ENCODE data around the gene GDPD3.

Gene GDPD3, protein sequence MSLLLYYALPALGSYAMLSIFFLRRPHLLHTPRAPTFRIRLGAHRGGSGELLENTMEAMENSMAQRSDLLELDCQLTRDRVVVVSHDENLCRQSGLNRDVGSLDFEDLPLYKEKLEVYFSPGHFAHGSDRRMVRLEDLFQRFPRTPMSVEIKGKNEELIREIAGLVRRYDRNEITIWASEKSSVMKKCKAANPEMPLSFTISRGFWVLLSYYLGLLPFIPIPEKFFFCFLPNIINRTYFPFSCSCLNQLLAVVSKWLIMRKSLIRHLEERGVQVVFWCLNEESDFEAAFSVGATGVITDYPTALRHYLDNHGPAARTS

DNA sequence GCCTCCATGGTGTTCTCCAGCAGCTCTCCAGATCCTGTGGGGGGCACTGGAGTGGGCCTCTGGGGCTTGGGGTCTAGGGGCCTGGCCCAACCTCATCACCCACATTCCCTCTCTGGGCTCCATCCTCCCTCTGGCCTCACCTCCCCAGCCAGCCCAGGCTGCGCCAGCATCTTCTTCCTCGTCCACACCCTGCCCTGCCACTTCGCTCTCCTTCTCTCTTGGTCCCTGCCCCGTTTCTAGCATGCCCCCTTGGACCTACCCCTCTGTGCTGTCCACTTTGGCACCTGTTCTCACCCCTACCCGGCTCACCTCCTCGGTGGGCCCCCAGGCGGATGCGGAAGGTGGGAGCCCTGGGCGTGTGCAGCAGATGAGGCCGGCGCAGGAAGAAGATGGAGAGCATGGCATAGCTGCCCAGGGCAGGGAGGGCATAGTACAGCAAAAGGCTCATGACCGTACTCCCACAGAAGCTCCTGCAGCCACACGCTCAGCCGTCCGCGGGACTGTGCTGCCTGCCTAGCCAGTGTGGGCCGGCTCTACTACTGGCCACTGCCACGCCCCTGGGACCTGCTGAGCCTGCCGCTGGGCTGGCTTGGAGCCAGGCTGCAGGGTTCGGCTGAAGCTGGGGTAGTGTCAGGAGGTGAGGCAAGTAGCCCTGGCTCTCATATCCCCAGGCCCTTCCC lies at the start of gene GDPD3:
TSS of gene GDPD3 (minus strand) at position 507 of the 680 bp plus-strand sequence. CDS start at position 448, 59 bp downstream.
- TF ChIP-seq, protein P1, sequence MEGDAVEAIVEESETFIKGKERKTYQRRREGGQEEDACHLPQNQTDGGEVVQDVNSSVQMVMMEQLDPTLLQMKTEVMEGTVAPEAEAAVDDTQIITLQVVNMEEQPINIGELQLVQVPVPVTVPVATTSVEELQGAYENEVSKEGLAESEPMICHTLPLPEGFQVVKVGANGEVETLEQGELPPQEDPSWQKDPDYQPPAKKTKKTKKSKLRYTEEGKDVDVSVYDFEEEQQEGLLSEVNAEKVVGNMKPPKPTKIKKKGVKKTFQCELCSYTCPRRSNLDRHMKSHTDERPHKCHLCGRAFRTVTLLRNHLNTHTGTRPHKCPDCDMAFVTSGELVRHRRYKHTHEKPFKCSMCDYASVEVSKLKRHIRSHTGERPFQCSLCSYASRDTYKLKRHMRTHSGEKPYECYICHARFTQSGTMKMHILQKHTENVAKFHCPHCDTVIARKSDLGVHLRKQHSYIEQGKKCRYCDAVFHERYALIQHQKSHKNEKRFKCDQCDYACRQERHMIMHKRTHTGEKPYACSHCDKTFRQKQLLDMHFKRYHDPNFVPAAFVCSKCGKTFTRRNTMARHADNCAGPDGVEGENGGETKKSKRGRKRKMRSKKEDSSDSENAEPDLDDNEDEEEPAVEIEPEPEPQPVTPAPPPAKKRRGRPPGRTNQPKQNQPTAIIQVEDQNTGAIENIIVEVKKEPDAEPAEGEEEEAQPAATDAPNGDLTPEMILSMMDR (IDR thresholded peaks at IDR 0.05): no peak

DNA sequence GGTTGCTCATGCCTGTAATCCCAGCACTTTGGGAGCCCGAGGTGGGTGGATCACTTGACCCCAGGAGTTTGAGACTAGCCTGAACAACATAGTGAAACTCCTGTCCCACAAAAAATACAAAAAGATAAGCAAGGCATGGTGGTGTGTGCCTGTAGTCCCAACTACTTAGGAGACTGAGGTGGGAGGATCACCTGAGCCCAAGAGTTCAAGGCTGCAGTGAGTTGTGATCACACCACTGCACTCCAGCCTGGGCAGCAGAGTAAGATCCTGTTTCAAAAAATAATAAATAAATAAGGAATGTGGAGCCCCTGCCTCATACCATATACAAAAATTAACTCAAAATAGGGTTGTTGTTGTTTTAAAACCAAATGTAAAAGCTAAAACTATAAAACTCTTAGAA lies 43.9 kb upstream of the GDPD3 start:
- TF ChIP-seq, protein P1 (IDR thresholded peaks at IDR 0.05): no peak

DNA sequence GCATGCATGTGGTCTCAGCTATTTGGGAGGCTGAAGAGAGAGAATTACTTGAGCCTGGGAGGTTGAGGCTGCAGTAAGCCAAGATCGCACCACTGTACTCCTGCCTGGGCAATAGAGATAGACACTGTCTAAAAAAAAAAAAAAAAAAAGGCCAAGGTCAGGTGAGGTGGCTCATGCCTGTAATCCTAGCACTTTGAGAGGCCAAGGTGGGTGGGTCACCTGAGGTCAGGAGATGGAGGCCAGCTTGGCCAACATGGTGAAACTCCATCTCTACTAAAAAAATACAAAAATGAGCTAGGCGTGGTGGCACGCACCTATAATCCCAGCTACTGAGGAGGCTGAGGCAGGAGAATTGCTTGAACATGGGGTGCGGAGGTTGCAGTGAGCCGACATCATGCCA lies 41.9 kb upstream of the GDPD3 start:
- TF ChIP-seq, protein P1 (IDR thresholded peaks at IDR 0.05): no peak

DNA sequence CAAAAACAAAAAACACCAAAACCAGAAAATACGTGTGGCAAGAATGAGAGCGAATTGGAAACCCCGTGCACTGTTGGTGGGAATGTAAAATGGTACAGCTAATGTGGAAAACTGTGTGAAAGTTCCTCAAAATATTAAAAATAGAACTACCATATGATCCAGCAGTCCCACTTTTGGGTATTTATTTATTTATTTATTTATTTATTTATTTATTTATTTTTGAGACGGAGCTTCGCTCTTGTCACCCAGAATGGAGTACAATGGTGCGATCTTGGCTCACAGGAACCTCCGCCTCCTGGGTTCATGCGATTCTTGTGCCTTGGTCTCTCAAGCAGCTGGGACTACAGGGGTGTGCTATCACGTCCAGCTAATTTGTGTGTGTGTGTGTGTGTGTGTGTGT lies 39.2 kb upstream of the GDPD3 start:
- TF ChIP-seq, protein P1 (IDR thresholded peaks at IDR 0.05): no peak

DNA sequence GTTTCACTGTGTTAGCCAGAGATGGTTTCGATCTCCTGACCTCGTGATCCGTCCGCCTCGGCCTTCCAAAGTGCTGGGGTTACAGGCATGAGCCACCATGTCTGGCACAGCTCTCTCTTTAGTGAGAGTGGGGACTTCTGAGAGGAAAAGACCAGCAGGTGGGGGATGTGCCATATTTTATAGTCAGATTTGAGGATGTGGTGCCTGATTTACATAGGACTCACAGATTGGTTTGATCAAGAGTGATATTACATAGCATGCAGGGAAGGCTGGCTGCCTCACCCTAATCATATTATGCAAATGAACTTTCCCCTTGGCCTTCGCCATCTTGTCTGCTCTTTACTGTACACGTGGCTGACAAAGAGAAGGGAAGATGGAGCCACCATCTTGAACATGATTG lies 37.8 kb upstream of the GDPD3 start:
- TF ChIP-seq, protein P1 (IDR thresholded peaks at IDR 0.05): no peak

DNA sequence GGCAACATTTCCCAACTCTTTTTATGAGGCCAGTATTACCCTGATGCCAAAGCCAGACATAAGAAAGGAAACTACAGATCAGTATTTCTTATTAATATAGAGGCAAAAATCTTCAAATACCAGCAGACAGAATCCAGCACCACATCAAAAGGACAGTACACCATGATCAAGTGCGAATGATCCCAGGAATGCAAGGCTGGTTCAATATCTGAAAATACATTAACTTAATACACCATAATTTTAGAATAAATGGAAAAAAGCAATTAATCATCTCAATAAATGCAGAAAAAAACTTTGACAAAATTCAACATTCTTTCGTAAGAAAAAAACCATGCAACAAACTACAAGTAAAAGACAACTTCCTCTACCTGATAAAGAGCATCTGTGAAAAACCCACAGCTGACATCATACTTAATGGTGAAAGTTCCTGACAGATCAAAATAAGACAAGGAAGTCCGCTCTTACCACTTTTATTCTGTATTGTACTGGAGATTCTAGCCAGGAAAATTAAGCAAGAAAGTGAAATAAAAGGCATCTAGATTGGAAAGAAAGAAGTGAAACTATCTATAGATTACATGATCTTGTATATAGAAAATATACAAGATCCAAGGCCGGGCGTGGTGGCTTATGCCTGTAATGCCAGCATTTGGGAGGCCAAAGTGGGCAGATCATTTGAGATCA lies 36.1 kb upstream of the GDPD3 start:
- TF ChIP-seq, protein P1 (IDR thresholded peaks at IDR 0.05): no peak

DNA sequence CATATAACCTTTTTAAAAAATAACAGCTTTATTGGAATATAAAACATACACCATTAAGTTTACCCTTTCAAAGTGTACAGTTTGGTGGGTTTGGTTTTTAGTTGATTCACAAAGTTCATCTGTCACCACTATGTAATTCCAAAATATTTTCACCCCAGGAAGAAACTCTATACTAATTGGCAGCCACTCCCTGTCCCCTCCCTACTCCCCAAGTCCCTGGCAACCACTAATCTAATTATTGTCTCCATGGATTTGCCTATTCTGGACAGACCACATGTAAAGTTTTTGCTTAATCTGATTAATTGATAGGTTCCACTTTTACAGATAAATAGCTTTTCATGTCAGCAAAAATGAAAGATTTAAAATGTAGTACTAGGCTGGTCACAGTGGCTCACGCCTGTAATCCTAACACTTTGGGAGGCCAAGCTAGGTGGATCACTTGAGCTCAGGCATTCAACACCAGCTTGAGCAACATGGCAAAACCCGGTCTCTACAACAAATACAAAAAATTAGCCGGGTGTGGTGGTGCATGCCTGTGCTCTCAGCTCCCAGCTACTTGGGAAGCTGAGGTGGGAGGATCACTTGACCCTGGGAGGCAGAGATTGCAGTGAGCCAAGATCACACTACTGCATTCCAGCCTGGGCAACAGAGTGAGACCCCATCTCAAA lies 34.6 kb upstream of the GDPD3 start:
- TF ChIP-seq, protein P1 (IDR thresholded peaks at IDR 0.05): no peak
